HG02938 (cell line): ENCODE data around the gene CCL26.

ENCODE experiments used
- ATAC-seq: cut with Tn5 transposase; IDR thresholded peaks from one replicate; pipeline ENCODE4 v1.9.1; 2021; ENCODE audit warnings: mild to moderate bottlenecking, moderate library complexity; ENCODE audit not compliant: unreplicated experiment

Gene CCL26

GRCh38 chr7:75772081-75773077, at the start of gene CCL26:
Gene CCL26 (minus strand): TSS chr7:75772211. CDS start chr7:75772176, 35 bp downstream.
- ATAC-seq, result no peak

- no peak for ATAC-seq
Measured at GRCh38 chr7:75820688-75821087, 48.7 kb upstream of the CCL26 start.

- ATAC-seq, result no peak
Measured at GRCh38 chr7:75819711-75820110, 47.7 kb upstream of the CCL26 start.

- no peak for ATAC-seq
Measured at GRCh38 chr7:75818472-75818871, 46.5 kb upstream of the CCL26 start.

GRCh38 chr7:75817116-75817515, 45.1 kb upstream of the CCL26 start:
- no peak for ATAC-seq

GRCh38 chr7:75815418-75816064, 43.5 kb upstream of the CCL26 start:
- ATAC-seq, result no peak

GRCh38 chr7:75814407-75814947, 42.5 kb upstream of the CCL26 start:
- no peak for ATAC-seq

GRCh38 chr7:75813781-75814236, 41.8 kb upstream of the CCL26 start, which contains the start of gene CCL24:
Gene CCL24 (minus strand): TSS chr7:75813806. CDS start chr7:75813715, 91 bp downstream.
- no peak for ATAC-seq

GRCh38 chr7:75813084-75813483, 41.1 kb upstream of the CCL26 start:
- ATAC-seq, result no peak

GRCh38 chr7:75811894-75812678, 40.1 kb upstream of the CCL26 start:
- no peak for ATAC-seq

- no peak for ATAC-seq
Measured at GRCh38 chr7:75809396-75809795, 37.4 kb upstream of the CCL26 start.

- no peak for ATAC-seq
Measured at GRCh38 chr7:75808106-75808505, 36.1 kb upstream of the CCL26 start.

- no peak for ATAC-seq
Measured at GRCh38 chr7:75807452-75807851, 35.4 kb upstream of the CCL26 start.

- no peak for ATAC-seq
Measured at GRCh38 chr7:75806560-75807307, 34.7 kb upstream of the CCL26 start.

GRCh38 chr7:75804705-75805104, 32.7 kb upstream of the CCL26 start:
- ATAC-seq, result no peak

- ATAC-seq, result no peak
Measured at GRCh38 chr7:75804004-75804403, 32.0 kb upstream of the CCL26 start.

GRCh38 chr7:75802552-75802821, 30.5 kb upstream of the CCL26 start:
- ATAC-seq, result no peak

- ATAC-seq, result no peak
Measured at GRCh38 chr7:75798770-75799169, 26.8 kb upstream of the CCL26 start.

GRCh38 chr7:75796420-75796819, 24.4 kb upstream of the CCL26 start:
- ATAC-seq, result no peak

GRCh38 chr7:75795831-75796285, 23.8 kb upstream of the CCL26 start:
- ATAC-seq, result no peak
